HG02938 (cell line): Measurements from ENCODE around the gene AREG.

Source experiments
- ATAC-seq: cut with Tn5 transposase; IDR thresholded peaks from one replicate; pipeline ENCODE4 v1.9.1; 2021; ENCODE audit warnings: mild to moderate bottlenecking, moderate library complexity; ENCODE audit not compliant: unreplicated experiment

The AREG gene

DNA sequence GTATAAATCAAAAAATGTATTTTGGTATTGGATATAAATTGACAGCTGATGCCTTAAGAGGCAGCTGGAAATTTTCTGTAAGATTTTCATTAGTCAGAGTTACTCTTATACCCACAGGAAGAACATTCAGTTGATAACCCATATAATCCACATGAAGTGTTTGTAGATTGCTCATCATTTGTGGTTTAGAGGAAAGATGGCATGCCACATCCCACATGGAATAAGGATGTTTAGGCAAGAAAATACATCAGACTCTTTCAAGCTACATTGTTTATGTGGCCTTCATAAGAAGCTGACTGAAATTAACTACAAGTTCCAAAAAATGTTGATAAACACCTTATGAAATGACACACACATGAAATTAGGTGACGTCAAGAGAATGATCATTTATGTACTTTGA lies 56.6 kb downstream of the AREG start:
- ATAC-seq: no peak

DNA sequence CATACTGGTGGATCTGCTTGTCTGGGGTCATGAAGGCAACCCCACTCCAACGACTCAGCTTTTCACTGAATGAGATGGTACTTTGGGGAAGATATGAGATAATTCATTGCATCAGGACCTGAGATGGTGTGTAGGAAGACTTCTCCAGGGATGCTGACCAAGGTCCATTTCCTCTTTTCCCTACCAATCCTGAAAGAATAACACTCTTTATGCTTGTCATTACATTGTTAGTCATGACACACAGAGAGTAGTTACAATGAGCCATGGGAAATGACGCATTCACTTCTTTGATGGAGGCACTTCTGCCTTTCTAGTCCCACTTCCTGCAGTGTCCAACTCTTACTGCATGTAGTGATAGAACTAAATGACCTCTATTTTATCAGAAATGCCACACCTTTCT lies 58.6 kb downstream of the AREG start:
- ATAC-seq: no peak

DNA sequence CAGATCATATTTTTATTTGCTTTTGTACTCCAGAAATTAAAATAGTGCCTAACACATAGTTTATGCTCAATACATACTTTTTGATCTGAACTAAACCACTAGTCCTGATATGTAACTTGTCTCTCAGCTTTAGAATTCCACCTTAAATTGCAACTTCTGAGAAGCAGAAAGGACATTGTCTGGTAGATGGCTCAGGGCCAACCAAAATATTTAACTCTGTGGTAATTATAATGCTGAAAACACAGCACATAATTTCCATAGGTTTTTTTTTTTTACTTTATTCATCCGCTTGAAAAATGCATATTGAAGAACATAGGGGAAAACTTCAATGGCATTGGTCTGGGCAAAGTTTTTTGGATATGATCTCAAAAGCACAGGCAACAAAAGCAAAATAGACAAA lies 59.3 kb downstream of the AREG start:
- no peak for ATAC-seq
